Kidney epithelial cell (primary cell): Measurements from ENCODE around the gene CSTF1. TPM values are rescaled to one million over a fixed set of nuclear protein-coding genes. Genes with fewer than 3 reads are reported as not detected.

ENCODE experiments used
- DNase-seq: peaks from one replicate; pipeline ENCODE4 v3.0.0-alpha.2; 2010; ENCODE audit warnings: low read depth
- H3K27me3 ChIP-seq: 2 replicates; pipeline ENCODE4 v1.6.0; 2011; ENCODE audit warnings: low read length; ENCODE audit not compliant: control insufficient read depth, insufficient read depth
- H3K36me3 ChIP-seq: 2 replicates; pipeline ENCODE4 v1.5.1; 2011; ENCODE audit warnings: low read length; ENCODE audit not compliant: control insufficient read depth, insufficient read depth
- H3K4me3 ChIP-seq: 2 replicates; pipeline ENCODE4 v1.5.1; 2011; ENCODE audit warnings: low read depth, mild to moderate bottlenecking, control low read depth, low read length
- total RNA-seq: library from RNA; depleted of rRNA; stranded (reverse); fragments of >200 nt; gene quantifications from 2 replicates; pipeline ENCODE4 v1.2.3, GENCODE V29; 2015
- TF ChIP-seq, protein P1 (sequence below): IDR thresholded peaks from 2 replicates; pipeline ENCODE4 v1.5.1; 2011; ENCODE audit warnings: mild to moderate bottlenecking, moderate library complexity, low read length, control low read depth, inconsistent platforms; ENCODE audit not compliant: insufficient read depth, poor library complexity, severe bottlenecking

The CSTF1 gene
- total RNA-seq, 1 donor from 2014 or later = 27.7 TPM

DNA sequence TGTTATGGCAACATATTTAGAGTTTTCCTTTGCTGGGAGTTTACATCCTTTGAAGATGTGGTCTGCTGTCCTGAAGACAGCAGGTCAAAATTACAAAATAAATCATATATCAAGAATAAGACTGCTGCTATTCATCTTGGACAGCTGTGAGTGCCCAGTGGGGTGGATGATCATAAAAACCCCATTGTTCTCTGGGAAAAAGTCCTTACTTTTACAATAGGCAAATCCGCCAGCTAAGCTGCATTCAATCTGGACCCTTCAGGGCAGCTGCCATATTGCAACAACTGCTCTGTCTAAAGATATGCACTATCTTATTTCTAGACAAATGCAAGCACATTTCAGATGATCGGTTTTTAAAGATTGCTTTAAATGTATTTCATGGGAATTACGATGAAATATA lies 39.0 kb downstream of the CSTF1 start:
- DNase-seq = no peak
- Histone ChIP-seq H3K36me3 (no peaks in the 10 kb centered on the region), H3K27me3 (no peaks in the 10 kb centered on the region), H3K4me3 (no peak overlapping the region)
- TF ChIP-seq, protein P1, sequence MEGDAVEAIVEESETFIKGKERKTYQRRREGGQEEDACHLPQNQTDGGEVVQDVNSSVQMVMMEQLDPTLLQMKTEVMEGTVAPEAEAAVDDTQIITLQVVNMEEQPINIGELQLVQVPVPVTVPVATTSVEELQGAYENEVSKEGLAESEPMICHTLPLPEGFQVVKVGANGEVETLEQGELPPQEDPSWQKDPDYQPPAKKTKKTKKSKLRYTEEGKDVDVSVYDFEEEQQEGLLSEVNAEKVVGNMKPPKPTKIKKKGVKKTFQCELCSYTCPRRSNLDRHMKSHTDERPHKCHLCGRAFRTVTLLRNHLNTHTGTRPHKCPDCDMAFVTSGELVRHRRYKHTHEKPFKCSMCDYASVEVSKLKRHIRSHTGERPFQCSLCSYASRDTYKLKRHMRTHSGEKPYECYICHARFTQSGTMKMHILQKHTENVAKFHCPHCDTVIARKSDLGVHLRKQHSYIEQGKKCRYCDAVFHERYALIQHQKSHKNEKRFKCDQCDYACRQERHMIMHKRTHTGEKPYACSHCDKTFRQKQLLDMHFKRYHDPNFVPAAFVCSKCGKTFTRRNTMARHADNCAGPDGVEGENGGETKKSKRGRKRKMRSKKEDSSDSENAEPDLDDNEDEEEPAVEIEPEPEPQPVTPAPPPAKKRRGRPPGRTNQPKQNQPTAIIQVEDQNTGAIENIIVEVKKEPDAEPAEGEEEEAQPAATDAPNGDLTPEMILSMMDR = no peak

DNA sequence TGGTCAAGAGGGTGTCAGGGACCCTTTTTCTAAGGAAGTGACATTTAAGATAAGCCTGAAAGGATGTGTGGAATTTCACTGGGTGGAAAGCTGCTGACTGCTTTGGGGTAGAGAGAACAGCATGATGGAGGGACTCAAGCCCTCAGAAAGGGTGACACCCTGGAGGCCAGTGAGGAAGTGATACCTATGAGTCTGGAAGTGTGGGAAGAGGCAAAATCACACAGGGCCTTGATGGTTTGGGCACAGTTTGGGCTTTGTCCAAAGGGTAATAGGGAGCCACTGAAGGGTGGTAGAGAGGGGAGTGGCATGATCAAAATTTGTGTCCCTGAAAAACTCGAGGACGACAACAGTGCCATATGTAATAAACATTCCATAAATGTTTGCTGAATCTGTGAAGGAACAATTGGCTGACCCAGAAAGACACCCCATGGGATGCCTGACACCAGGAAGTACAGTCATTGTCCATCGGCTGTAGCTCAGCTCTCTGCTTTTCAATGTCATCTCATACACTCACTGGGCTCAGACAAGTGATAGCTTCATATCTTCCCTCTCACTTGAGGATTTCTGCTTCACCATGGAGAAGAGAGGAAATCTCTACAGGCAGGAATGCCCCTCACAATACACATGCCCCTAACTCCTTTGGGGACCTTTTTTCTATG lies 40.9 kb downstream of the CSTF1 start:
- no peak for DNase-seq
- Histone ChIP-seq H3K27me3 (no peaks in the 10 kb centered on the region), H3K36me3 (no peaks in the 10 kb centered on the region), H3K4me3 (no peak overlapping the region)
- TF ChIP-seq, protein P1 = no peak

DNA sequence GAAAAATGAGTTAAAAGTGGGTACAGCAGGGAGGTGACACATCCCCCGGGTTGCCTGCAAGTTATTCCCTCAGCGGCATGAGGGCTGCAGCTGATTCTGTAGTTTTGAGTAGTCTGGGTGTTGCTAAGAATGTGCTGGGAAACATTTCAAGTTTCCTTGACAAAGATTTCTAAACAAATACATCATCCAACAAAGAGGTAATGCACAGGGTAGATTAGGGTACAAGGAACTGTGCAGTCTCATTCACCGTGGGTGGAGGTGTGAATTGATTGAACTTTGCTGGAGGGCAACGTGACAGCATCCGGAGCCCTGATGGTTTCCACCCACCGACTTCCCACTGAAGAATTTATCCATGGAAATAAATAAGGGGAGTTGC lies 41.4 kb downstream of the CSTF1 start:
- Histone ChIP-seq H3K4me3 (no peak overlapping the region), H3K36me3 (no peaks in the 10 kb centered on the region), H3K27me3 (no peaks in the 10 kb centered on the region)
- TF ChIP-seq, protein P1 = no peak
- no peak for DNase-seq

DNA sequence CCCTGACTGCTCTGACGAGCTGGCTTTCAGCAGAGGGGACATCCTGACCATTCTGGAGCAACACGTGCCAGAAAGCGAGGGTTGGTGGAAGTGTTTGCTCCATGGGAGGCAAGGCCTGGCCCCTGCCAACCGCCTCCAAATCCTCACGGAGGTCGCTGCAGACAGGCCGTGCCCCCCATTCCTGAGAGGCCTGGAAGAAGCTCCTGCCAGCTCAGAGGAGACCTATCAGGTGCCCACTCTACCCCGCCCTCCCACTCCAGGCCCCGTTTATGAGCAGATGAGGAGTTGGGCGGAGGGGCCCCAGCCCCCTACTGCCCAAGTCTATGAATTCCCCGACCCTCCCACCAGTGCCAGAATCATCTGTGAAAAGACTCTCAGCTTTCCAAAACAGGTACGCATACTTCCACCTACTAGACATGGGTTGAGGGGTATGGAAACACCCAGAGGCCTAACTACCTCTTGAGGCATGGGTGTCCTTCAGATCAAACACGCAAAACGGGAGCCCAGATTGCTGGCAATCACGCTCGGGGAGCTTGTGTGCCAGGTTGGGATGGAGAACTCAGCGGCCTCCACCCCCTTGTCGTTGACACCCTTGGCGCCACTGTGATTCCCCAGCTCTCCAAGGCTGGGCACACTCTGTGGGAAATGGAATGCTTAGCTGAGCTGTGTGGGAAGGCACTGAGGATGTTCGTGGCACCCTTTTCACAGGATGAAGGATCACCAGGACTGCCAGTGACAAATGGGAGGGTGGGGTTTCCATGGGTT lies 44.9 kb downstream of the CSTF1 start:
- H3K27me3 ChIP-seq = no peaks in the 10 kb centered on the region
- H3K36me3 ChIP-seq = no peaks in the 10 kb centered on the region
- DNase-seq = no peak
- no peak overlapping the region for H3K4me3 ChIP-seq
- TF ChIP-seq, protein P1 = no peak

- Histone ChIP-seq H3K4me3 (no peak overlapping the region), H3K36me3 (no peaks in the 10 kb centered on the region), H3K27me3 (no peaks in the 10 kb centered on the region)
- no peak for DNase-seq
- TF ChIP-seq, protein P1 = no peak
Measured at GRCh38 chr20:56438284-56438683, 45.8 kb downstream of the CSTF1 start.
